ENCODE data around the gene KIAA0319L.
"Not testable (repeated sequence)": the region's sequence is repeated elsewhere in the genome, so short reads cannot be mapped to it uniquely, and the experiment has no call there.

Gene KIAA0319L

DNA sequence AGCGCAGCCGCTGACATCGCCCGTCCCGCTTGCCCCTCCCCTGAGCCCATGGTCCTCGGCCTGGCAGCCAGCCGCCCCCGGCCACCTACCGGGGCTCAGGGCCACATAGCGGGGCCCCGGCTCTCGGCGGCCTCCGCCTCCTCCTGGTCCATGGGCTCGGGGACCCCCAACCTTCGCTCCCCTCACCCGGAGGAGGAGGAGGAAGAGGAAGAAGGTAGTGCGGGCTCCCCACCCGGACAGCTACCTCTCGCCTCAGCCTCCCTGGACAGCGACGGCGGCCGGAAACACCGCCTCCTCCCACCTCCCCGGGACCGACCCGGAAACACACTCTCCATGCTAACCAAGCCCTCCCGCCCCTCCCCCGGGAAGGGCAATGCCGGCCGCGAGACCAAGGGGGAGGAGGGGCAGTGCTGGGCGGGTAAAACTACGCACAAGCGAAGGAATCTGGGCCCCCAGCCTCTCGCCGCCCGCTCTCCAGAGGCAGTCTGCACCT lies at the start of gene KIAA0319L:
Gene KIAA0319L (minus strand): TSS at position 286 of the 493 bp plus-strand sequence. CDS start 2,912 bp downstream, outside the sequence.
- DNase-seq (ENCODE audit: low read depth in 2 of 2), result no peak

GRCh38 chr1:35605867-35606182 lies 48.6 kb upstream of the KIAA0319L start:
- DNase-seq (ENCODE audit: low read depth in 2 of 2), result no peak

GRCh38 chr1:35605071-35605866 lies 48.1 kb upstream of the KIAA0319L start:
- no peak for DNase-seq (ENCODE audit: low read depth in 2 of 2)

GRCh38 chr1:35603941-35604340 lies 46.7 kb upstream of the KIAA0319L start:
- no peak for DNase-seq (ENCODE audit: low read depth in 2 of 2)

- no peak for DNase-seq (ENCODE audit: low read depth in 2 of 2)
Observed at GRCh38 chr1:35603468-35603867, 46.3 kb upstream of the KIAA0319L start.

DNA sequence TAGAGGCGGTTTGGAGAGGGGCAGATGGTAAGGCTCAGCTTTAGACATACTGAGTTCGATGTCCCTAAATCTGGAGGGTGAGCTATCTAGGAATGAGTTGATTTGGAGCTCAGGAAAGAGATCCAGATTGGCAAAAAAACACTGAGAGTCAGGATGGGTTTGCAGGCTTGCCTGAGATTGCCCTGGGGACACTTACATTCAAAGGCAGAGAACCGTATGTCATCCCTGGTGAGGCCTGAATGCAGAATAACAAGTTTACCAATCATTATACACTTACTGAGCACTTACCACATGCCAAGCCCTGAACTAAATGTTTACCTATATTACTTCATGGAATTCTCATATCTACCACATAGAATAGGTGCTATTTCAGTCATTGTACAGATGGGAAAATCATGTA lies 43.4 kb upstream of the KIAA0319L start:
- no peak for DNase-seq (ENCODE audit: low read depth in 2 of 2)

GRCh38 chr1:35599411-35599810 lies 42.2 kb upstream of the KIAA0319L start:
- DNase-seq (ENCODE audit: low read depth in 2 of 2), result no peak

GRCh38 chr1:35598895-35599294 lies 41.7 kb upstream of the KIAA0319L start:
- DNase-seq (ENCODE audit: low read depth in 2 of 2), result no peak

DNA sequence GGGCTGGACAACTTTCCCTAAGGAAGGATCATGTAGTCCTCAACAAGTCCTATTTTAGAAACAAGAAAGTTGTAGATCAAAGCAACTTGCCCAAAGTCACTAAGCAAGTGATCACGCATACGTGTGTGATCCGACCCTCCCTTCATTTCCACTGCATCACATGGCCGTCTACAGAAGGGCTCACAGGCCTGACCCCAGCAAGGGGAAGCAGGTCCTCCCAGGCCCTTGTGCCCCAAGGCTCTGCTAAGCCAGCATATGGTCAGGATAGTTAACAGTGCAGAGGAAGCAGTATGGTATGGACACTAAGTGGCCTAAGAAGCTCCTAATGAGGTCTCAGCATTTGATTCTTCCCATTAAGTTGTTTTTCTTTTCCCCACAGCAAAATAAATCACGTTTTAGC lies 40.7 kb upstream of the KIAA0319L start:
- DNase-seq (ENCODE audit: low read depth in 2 of 2), result no peak

DNA sequence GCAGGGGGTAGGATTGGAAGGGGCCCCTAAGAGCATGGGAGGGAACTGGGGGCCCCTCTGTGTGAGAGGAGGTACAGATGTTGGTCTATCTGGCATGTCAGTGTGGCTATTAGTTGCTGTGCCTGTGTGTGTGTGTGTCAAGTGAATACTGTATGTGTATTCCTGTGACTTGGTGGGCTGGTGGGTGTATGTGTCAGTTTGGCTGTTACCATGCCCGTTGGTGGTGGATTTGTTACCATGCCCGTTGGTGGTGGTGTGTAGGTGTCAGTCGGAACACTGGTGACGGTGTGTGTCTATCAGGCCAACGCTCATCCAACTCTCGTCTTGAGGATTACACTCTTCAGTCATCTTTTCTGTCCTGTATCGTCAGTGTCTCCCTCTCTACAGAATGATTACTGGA lies 38.5 kb upstream of the KIAA0319L start:
- no peak for DNase-seq (ENCODE audit: low read depth in 2 of 2)

DNA sequence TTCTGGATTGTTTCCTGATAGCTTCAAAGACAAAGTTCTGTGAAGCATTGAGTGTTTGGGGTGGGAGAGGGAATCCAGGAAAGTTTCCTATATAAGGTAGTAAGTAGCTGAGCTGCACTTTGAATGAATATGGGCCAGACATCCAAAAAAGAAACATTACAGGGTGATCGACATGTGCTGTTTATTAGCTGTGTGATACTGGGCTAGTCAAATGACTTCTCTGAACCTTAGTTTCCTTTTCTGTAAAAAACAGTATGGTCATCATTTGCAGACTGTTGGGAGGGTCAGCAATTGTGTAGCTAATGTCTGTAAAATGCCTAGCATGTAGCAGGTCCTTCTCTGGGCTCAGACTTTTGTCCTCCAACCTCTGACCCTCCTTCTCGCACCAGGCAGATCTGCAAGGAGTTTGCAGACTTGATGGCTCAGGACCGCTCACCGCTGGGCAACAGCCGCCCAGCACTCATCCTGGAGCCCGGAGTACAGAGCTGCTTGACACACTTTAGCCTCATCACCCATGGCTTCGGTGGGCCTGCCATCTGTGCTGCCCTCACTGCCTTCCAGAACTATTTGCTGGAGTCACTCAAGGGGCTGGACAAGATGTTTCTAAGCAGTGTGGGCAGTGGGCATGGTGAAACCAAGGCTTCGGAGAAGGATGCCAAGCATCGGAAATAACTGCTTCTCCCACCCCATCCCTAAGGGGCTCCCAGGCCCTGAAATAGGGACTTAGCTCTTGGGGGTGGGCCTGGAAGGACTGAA lies 37.0 kb upstream of the KIAA0319L start:
- DNase-seq (ENCODE audit: low read depth in 2 of 2), result no peak

GRCh38 chr1:35592991-35593769 lies 36.0 kb upstream of the KIAA0319L start:
- DNase-seq (ENCODE audit: low read depth in 2 of 2), result no peak

- no peak for DNase-seq (ENCODE audit: low read depth in 2 of 2)
Observed at GRCh38 chr1:35591211-35591610, 34.0 kb upstream of the KIAA0319L start.

- no peak for DNase-seq (ENCODE audit: low read depth in 2 of 2)
Observed at GRCh38 chr1:35590476-35591040, 33.4 kb upstream of the KIAA0319L start.

- DNase-seq (ENCODE audit: low read depth in 2 of 2), result no peak
Observed at GRCh38 chr1:35589516-35590427, 32.6 kb upstream of the KIAA0319L start.

DNA sequence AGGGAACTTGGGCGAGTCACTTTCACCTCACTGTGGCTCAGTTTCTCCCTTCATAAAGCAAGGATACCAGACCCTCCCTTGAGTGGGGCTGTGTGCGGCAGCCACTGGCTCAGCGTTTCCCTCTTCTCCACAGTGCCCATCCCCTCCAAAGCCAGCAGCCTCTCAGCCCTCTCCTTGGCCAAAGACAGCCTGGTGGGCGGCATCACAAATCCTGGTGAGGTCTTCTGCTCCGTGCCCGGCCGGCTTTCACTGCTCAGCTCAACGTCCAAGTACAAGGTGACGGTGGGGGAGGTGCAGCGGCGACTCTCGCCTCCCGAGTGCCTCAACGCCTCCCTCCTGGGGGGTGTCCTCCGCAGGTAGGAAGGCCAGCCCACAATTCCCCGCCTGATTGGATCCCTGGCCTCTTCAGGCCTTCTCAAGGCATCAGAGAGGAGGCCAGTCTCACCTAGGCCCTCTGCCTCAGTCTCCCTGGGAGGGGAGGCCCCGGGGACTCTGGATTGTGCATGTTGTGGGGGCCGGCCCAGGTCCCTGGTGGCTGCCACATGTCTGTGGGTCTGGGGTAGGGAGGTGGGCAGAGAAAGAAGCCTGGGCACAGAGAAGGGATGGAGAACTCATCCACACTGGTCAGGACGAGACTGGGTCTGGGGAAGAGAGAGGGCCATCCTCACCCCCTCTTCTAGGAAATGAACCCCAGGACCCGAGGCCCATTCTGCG lies 31.2 kb upstream of the KIAA0319L start:
- DNase-seq (ENCODE audit: low read depth in 2 of 2), result no peak

DNA sequence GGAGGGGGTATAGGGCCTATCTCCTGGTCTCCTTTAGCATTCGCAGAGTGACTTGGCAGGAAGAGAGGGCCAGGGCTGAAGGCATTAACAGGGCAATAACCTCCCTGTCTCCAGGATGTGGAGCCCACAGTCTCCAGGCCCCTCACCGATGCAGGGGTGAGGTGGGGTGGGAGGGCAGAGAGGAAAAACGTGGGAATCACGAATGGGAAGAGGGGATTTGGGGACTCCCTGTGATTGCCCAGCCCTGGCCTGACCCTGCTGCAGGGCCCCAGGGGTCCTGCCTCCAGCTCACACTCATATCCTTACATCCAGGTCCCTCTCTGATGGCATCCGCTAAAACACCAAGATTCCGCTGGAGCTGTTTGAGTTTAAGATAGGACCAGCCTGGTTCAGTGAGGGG lies 30.5 kb upstream of the KIAA0319L start:
- DNase-seq (ENCODE audit: low read depth in 2 of 2), result no peak

DNA sequence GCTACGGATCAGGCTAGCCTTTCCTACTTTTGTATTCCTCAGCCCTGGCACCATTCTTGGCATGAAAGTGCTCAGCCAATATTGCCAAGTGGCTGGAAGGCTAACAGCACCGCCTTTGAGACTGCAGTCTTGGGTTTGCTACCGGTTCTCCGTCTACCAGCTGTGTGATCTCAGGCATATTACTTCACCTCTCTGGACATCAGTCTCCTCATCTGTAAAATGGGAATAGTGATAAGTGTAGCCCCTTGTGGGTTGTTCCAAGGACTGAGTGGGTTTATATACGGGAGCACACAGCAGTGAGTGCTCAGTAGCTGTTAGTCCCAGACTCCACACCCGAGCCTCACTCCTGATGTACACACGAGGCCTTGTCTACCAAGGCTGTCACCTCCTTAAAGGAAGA lies 29.6 kb upstream of the KIAA0319L start:
- no peak for DNase-seq (ENCODE audit: low read depth in 2 of 2)

GRCh38 chr1:35585805-35586204 lies 28.6 kb upstream of the KIAA0319L start:
- DNase-seq (ENCODE audit: low read depth in 2 of 2), result not testable (repeated sequence)

- no peak for DNase-seq (ENCODE audit: low read depth in 2 of 2)
Observed at GRCh38 chr1:35585281-35585680, 28.1 kb upstream of the KIAA0319L start.

All from stimulated activated CD8-positive, alpha-beta memory T cell treated with anti-CD3 and anti-CD28 coated beads, Interleukin-15, amount 100 ng/mL, for 48 hours (primary cell).